Peyer's patch (tissue), 4 donors: Measurements from ENCODE around the gene DNAI1. TPM values are rescaled to one million over a fixed set of nuclear protein-coding genes. Genes with fewer than 3 reads are reported as not detected.
"Not testable (repeated sequence)": the region's sequence is repeated elsewhere in the genome, so short reads cannot be mapped to it uniquely, and the experiment has no call there.

Source experiments
- DNase-seq, 3 donors: peaks; one replicate each; pipeline ENCODE4 v3.0.0-alpha.2; 2017 to 2019
- H3K27ac ChIP-seq, 4 donors: fragments of 200-600 bp; sonication (generic); one replicate each; pipeline ENCODE4 v1.5.1; 2016 to 2019
- H3K27me3 ChIP-seq, 2 donors: fragments of 200-600 bp; sonication (generic); one replicate each; pipeline ENCODE4 v1.5.1; 2019
- H3K36me3 ChIP-seq, 3 donors: fragments of 200-600 bp; sonication (generic); one replicate each; pipeline ENCODE4 v1.5.1; 2016 to 2019
- H3K4me1 ChIP-seq, 4 donors: fragments of 200-600 bp; sonication (generic); one replicate each; pipeline ENCODE4 v1.5.1; 2016 to 2019
- H3K4me3 ChIP-seq, 4 donors: fragments of 200-600 bp; sonication (generic); 1 replicate in 3 of 4; 2 replicates in 1 of 4; pipeline ENCODE4 v1.5.1; 2016 to 2019; ENCODE audit warnings: mild to moderate bottlenecking in 1 of 4
- H3K9me3 ChIP-seq, 4 donors: fragments of 200-600 bp; sonication (generic); one replicate each; pipeline ENCODE4 v1.5.1; 2016 to 2019; ENCODE audit warnings: mild to moderate bottlenecking in 1 of 4
- CTCF ChIP-seq, 6 experiments: fragments of 450-650 bp in 4 of 6; fragments of 200-600 bp in 2 of 6; sonication (generic) in 1 of 6; IDR thresholded peaks; one replicate each; pipeline ENCODE4 v1.5.1; 2017 to 2019; ENCODE audit warnings: antibody characterized with exemption in 6 of 6, mild to moderate bottlenecking in 3 of 6, moderate library complexity in 1 of 6
- POLR2A ChIP-seq, 2 donors: fragments of 450-650 bp; IDR thresholded peaks; one replicate each; pipeline ENCODE4 v1.5.1; 2017; ENCODE audit warnings: antibody characterized with exemption in 2 of 2, mild to moderate bottlenecking in 2 of 2, moderate library complexity in 2 of 2
- total RNA-seq, 4 donors: library from RNA; depleted of rRNA; stranded (reverse); fragments of >200 nt; gene quantifications; one replicate each; pipeline ENCODE4 v1.1.0, GENCODE V29; 2016

The DNAI1 gene
- total RNA-seq, 4 donors from 2014 or later, result not detected

- Histone ChIP-seq H3K27ac (no peak overlapping the region), H3K27me3 (no peaks in the 10 kb centered on the region), H3K4me1 (no peaks in the 10 kb centered on the region), H3K36me3 (no peaks in the 10 kb centered on the region), H3K9me3 (no peaks in the 10 kb centered on the region), H3K4me3 (no peak overlapping the region)
- no peak for TF ChIP-seq POLR2A (IDR thresholded peaks at IDR 0.05)
- no peak for TF ChIP-seq CTCF (IDR thresholded peaks at IDR 0.05)
- no peak for DNase-seq
These were observed 6.0 kb downstream of the DNAI1 start for GRCh38 chr9:34464571-34464970.

- no peak overlapping the region for H3K27ac ChIP-seq
- H3K27me3 ChIP-seq, result no peaks in the 10 kb centered on the region
- H3K4me1 ChIP-seq, result no peaks in the 10 kb centered on the region
- no peaks in the 10 kb centered on the region for H3K36me3 ChIP-seq
- no peak overlapping the region for H3K4me3 ChIP-seq
- DNase-seq, result no peak
- TF ChIP-seq POLR2A (IDR thresholded peaks at IDR 0.05), result no peak
- no peak for TF ChIP-seq CTCF (IDR thresholded peaks at IDR 0.05)
- no peaks in the 10 kb centered on the region for H3K9me3 ChIP-seq
These were observed 6.9 kb downstream of the DNAI1 start for GRCh38 chr9:34465468-34465867.

GRCh38 chr9:34475097-34475496 lies 16.5 kb downstream of the DNAI1 start:
- H3K9me3 ChIP-seq, result no peaks in the 10 kb centered on the region
- H3K27me3 ChIP-seq, result no peaks in the 10 kb centered on the region
- TF ChIP-seq POLR2A (IDR thresholded peaks at IDR 0.05) (no peak), CTCF (IDR thresholded peaks at IDR 0.05) (no peak)
- no peak overlapping the region for H3K4me3 ChIP-seq
- DNase-seq, result no peak
- no peaks in the 10 kb centered on the region for H3K4me1 ChIP-seq
- no peaks in the 10 kb centered on the region for H3K36me3 ChIP-seq
- H3K27ac ChIP-seq, result no peak overlapping the region

GRCh38 chr9:34477541-34477940 lies 18.9 kb downstream of the DNAI1 start:
- no peak for DNase-seq
- H3K4me3 ChIP-seq, result no peak overlapping the region
- no peaks in the 10 kb centered on the region for H3K36me3 ChIP-seq
- no peak overlapping the region for H3K27ac ChIP-seq
- TF ChIP-seq POLR2A (IDR thresholded peaks at IDR 0.05) (no peak), CTCF (IDR thresholded peaks at IDR 0.05) (no peak)
- H3K4me1 ChIP-seq, result no peaks in the 10 kb centered on the region
- no peaks in the 10 kb centered on the region for H3K9me3 ChIP-seq
- H3K27me3 ChIP-seq, result no peaks in the 10 kb centered on the region

- DNase-seq, result no peak
- no peaks in the 10 kb centered on the region for H3K4me1 ChIP-seq
- no peaks in the 10 kb centered on the region for H3K27me3 ChIP-seq
- no peak overlapping the region for H3K27ac ChIP-seq
- no peak overlapping the region for H3K4me3 ChIP-seq
- no peaks in the 10 kb centered on the region for H3K9me3 ChIP-seq
- H3K36me3 ChIP-seq, result no peaks in the 10 kb centered on the region
- no peak for TF ChIP-seq CTCF (IDR thresholded peaks at IDR 0.05)
- no peak for TF ChIP-seq POLR2A (IDR thresholded peaks at IDR 0.05)
These were observed 20.8 kb downstream of the DNAI1 start for GRCh38 chr9:34479431-34479866.

- H3K9me3 ChIP-seq, H3K36me3 ChIP-seq, H3K4me1 ChIP-seq, DNase-seq, H3K27ac ChIP-seq, H3K4me3 ChIP-seq, H3K27me3 ChIP-seq: not testable (repeated sequence)
These were observed 23.0 kb downstream of the DNAI1 start for GRCh38 chr9:34481620-34482019.

- H3K27me3 ChIP-seq, H3K27ac ChIP-seq, DNase-seq, H3K36me3 ChIP-seq, H3K9me3 ChIP-seq, H3K4me3 ChIP-seq, H3K4me1 ChIP-seq: not testable (repeated sequence)
These were observed 24.1 kb downstream of the DNAI1 start for GRCh38 chr9:34482746-34483145.
